Stimulated activated CD4-positive, alpha-beta T cell treated with anti-CD3 and anti-CD28 coated beads, TNF-alpha, amount 100 ng/mL, for 4 hours (primary cell): Measurements from ENCODE around the gene RNF207.

Experiments
- DNase-seq, 3 experiments: peaks; one replicate each; pipeline ENCODE4 v3.0.0-alpha.2; 2020; ENCODE audit warnings: low read depth in 3 of 3

Gene RNF207

GRCh38 chr1:6174621-6175410 is 31.1 kb upstream of the RNF207 start:
- DNase-seq = no peak

DNA sequence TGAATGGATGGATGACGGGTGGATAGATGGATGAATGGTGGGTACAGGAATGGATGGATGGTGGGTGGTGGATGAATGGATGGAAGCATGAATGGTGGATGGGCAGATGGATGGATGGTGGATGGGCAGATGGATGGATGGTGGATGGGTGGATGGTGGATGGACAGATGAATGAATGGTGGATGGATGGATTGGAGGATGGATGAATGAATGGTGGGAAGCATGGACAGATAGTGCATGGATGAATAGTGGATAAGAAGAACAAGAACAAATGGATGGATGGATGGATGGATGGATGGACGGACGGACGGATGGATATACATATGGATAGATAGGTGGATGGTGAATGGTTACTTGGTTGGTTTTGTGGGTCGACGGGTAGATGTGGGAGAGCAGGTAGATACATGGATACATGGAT is 30.5 kb upstream of the RNF207 start:
- DNase-seq = no peak

DNA sequence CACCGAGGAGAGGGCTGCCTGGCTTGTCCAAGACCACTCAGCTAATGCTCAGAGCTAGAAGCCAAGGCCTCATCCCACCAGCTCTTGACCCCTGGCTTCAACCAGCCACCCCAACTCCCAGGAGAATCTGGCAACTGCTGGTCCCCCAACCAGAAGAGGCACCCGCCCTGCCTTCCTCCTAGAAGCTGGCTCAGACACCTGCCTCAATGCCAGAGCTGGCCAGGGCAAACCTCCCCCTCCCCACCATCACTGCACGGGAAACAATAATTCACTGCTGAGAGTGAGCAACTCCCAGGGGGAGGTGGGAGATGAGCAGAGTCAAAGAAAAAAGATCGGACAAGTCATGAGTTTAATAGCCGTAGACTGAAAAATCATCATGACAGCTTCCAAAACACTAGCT is 29.1 kb upstream of the RNF207 start:
- DNase-seq = no peak

DNA sequence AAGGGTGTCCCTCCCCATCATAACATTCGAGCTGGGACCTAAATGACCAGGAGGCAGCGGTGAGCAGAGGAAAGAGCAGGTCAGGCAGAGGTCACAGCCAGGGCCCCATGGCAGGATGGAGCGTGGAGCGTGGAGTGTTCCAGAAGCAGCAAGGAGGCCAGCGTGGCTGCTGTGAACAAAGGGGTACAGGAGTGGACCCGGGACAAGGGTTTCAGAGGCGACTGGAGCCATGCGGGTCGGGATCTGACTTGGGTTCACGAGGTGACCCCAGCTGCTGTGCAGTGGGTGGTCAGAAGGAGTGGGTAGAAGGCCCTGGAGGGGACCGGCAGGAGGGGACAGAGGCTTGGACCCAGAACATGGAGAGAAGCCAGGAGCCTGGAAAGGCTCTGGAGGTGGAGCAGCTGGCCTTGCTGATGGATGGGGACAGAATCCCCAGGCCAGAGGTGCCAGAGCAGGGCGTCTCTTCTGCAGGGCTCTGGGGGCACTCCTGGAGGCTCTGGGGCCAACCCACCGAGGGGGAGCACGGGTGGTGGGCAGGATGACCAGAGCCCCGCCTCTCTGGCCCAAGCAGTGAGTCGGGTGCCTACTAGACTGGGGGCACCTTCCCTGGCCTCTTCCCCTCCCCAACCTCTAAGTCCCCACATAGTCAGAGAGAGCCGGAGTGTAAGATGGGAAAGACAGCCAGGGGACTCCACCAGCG is 28.1 kb upstream of the RNF207 start:
- DNase-seq = no peak

- no peak for DNase-seq
These were observed 27.0 kb upstream of the RNF207 start for GRCh38 chr1:6178751-6179563.

- DNase-seq = no peak
These were observed 26.2 kb upstream of the RNF207 start for GRCh38 chr1:6179564-6180175.

DNA sequence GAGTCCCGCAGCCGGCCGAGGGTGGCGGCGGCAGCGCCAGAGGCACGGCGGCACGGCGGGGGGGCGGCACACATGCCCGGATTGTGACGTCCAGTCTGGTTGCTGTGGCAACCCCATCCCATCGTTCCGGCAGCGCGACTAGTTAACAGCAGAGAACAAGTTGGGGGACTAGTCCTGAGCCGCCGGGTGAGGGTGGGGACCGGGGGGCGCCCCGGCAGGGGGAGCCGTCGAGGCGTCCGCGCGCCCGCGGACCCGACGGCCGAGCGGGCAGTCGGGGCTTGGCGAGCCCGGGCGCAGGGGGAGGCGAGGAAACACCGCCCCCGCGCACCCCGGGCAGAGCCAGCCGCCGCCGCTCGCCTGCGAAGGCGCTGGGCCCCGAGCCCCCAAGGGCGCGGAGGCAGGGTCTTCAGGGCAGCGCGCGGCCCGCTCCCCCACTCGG is 25.6 kb upstream of the RNF207 start, which contains the start of gene CHD5:
Gene CHD5, minus strand, starts transcription at position 54 of the 439 bp plus-strand sequence. CDS start 298 bp downstream, outside the sequence.
- no peak for DNase-seq

GRCh38 chr1:6180707-6181311 is 25.1 kb upstream of the RNF207 start:
- no peak for DNase-seq

- DNase-seq = no peak
These were observed 24.6 kb upstream of the RNF207 start for GRCh38 chr1:6181347-6181770.

GRCh38 chr1:6183520-6183989 is 22.4 kb upstream of the RNF207 start:
- no peak for DNase-seq

- no peak for DNase-seq
These were observed 21.7 kb upstream of the RNF207 start for GRCh38 chr1:6184083-6184783.

DNA sequence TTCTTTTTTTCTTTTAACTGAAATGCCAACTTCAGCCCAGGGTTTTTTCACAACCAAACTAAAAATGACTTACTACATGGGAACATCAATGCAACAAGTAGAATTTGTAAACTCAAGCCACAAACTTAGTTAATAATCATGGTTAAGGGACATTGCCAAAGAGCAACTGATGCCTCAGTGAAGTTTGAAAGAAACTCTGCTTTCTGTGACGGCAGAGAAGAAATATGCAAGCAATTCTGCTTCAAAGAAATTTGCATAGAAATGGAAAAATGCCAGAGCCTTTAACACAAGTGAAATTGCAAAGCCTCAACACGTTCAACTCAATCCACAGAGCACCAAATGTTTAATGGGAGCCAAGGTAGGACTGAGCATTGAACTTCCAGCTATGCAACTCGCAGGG is 20.8 kb upstream of the RNF207 start:
- DNase-seq = no peak

- no peak for DNase-seq
These were observed 20.1 kb upstream of the RNF207 start for GRCh38 chr1:6185635-6186382.

GRCh38 chr1:6188466-6188865 is 17.5 kb upstream of the RNF207 start:
- DNase-seq = no peak

- DNase-seq = no peak
These were observed 14.0 kb upstream of the RNF207 start for GRCh38 chr1:6191968-6192367.

GRCh38 chr1:6197746-6198427 is 8.0 kb upstream of the RNF207 start:
- no peak for DNase-seq

DNA sequence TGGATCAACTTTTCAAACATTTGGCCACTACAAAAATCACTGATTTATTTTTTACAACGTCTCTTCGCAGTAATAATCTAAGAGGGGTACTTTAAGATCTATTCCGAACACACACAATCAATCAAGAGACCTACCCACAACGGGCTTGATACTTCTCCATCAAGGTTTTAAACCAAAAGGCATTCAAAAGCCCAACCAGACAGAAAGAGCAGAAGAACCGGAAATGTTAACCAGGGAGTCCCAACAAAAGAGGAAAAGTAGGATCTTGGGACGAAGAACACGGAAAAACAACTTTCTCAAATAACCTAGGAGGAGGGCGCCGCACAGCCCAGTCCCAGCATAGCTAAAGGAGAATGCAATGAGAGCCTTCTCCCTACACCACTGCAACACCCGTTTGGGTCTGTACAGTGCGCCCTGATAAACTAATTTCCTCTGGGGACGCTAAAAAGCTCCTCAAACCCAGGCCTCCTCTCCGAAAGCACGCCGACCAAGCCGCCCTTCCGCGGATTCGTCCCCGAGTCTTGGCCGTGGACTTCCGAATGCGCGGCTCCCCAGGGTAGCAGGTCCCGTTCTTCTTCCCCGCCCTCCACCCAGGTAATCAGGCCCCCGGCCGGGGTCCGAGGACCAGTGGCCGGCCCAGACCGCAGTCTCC is 7.1 kb upstream of the RNF207 start:
- no peak for DNase-seq

DNA sequence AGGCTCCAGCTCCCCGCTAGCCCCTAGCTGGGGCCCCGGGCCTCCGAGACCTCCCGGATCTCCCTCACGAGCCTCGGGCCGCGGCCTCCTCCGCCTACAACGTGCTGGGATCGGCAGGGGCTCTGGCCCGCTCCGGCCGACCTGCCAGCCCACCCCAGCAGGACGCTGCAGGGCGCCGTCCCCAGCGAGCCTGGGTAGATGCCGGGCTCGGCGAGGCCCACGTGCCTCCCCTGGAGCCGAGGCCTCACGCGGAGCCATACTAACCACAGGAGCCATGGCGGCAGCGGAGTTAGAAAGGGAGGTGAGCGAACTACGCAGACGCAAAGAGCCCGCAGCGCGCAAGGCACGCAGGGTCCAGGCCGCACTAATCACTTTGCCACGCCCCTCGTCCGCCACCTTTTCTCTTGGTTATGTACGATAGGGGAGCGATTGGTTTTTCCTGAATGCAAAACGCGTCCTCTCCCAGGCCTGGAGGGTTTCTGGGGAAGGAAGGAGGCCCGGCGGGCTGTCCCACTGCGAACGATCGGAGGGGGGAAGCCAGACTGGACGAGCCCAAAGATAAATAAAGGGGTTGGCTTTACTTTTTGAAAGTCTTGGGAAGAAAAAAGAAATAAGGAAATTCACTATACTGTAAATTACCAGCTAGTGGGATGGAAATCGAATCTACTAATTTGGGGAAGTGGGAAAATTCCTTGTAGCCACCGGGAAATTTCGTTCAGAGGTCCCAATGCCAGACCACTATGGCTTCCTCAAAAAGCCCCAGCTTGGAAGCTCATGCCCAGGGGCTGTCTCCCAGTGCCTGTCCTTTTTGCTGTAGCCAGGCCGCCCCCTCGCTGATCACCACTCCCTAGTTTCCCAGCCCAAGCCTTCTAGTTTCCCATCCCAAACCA is 6.4 kb upstream of the RNF207 start, which contains the start of gene RPL22:
Gene RPL22, minus strand, starts transcription at position 298 of the 890 bp plus-strand sequence. Its CDS starts 22 bp downstream, at position 276.
- DNase-seq = peak; percentile 93 to 95 (median 94)
